Measurements from ENCODE around the gene PLCH1. TPM values are rescaled to one million over a fixed set of nuclear protein-coding genes. Genes with fewer than 3 reads are reported as not detected.
A peak's percentile ranks its signal among the peaks of the same experiment; 100 is the strongest.
"Not testable (repeated sequence)": the region's sequence is repeated elsewhere in the genome, so short reads cannot be mapped to it uniquely, and the experiment has no call there.

PLCH1 gene
- total RNA-seq, 2 donors from 2014 or later, result 12.0 to 12.4 TPM

DNA sequence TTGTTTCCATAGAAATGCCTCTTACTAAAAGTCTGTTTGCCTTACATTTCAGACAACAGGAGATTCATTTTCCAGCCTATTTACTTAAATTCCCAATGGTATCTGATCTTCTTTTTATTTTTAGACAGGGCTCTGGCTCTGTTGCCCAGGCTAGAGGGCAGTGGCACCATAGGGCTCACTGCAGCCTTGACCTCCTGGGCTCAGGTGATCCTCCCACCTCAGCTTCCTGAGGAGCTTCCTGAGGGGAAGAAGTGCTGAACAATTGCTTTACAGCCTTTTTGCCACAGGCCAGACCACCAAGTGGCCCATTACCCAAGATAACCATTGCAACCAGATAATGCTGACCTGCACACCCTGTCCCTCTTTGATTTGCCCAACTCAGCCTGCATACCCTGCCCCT is 126.3 kb downstream of the PLCH1 start:
- H3K27ac ChIP-seq (ENCODE audit: low read depth, low read length), result no peak overlapping the region
- H3K27ac Mint-ChIP-seq, result no peak overlapping the region
- TF ChIP-seq, protein P1, sequence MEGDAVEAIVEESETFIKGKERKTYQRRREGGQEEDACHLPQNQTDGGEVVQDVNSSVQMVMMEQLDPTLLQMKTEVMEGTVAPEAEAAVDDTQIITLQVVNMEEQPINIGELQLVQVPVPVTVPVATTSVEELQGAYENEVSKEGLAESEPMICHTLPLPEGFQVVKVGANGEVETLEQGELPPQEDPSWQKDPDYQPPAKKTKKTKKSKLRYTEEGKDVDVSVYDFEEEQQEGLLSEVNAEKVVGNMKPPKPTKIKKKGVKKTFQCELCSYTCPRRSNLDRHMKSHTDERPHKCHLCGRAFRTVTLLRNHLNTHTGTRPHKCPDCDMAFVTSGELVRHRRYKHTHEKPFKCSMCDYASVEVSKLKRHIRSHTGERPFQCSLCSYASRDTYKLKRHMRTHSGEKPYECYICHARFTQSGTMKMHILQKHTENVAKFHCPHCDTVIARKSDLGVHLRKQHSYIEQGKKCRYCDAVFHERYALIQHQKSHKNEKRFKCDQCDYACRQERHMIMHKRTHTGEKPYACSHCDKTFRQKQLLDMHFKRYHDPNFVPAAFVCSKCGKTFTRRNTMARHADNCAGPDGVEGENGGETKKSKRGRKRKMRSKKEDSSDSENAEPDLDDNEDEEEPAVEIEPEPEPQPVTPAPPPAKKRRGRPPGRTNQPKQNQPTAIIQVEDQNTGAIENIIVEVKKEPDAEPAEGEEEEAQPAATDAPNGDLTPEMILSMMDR (conservative IDR thresholded peaks at IDR 0.05), result no peak
- peaks cover 3% of the 10 kb centered on the region for H3K4me1 ChIP-seq (ENCODE audit: control insufficient read depth, insufficient read depth, low read length)
- peaks cover 53% of the 10 kb centered on the region for H3K9me3 ChIP-seq (ENCODE audit: control insufficient read depth, low read length)
- H3K4me3 Mint-ChIP-seq, result no peak overlapping the region
- H3K9ac ChIP-seq (ENCODE audit: extremely low read depth, low read length, poor library complexity, severe bottlenecking), result no peak overlapping the region
- peaks cover 41% of the 10 kb centered on the region for H3K9me3 Mint-ChIP-seq
- H3K36me3 Mint-ChIP-seq (ENCODE audit: low read depth), result peaks cover 19% of the 10 kb centered on the region
- H3K27me3 Mint-ChIP-seq (ENCODE audit: insufficient read depth), result peaks cover 1% of the 10 kb centered on the region
- H3K4me1 Mint-ChIP-seq, result peaks cover 39% of the 10 kb centered on the region
- no peaks in the 10 kb centered on the region for H3K36me3 ChIP-seq (ENCODE audit: control insufficient read depth, insufficient read depth, low read length)
- H3K27me3 ChIP-seq (ENCODE audit: control insufficient read depth, insufficient read depth, low read length, poor library complexity, severe bottlenecking), result no peaks in the 10 kb centered on the region
- no peak for DNase-seq
- H3K4me3 ChIP-seq (ENCODE audit: low read length), result peak overlapping the region; percentile 46

DNA sequence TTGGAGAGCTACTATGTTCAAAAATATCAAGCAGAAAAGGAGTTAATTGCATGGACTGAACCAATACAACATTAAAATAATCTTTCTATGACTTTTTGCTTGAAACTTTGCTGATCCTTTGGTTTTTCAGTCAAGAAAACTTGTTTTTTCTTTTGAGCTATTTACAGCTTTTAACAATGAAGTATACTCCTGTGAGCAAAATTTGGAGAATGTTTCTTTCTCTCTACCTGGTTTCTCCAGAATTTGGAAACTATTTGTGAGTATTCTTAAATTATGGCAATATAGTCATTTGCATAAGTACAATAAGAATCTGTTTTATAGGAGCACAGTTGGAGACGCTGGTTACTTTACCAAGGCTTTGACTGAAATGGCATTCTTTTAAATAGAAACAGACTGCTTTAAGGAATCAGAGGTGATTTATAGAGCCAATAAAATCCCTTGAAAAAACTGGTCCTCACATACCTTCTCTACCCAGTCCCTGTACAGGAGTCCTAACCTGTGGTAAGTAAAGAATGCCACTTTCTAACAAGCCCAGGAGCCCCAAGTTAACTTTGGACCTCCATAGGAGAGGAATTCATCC is 127.4 kb downstream of the PLCH1 start:
- Histone ChIP-seq H3K4me1 (ENCODE audit: control insufficient read depth, insufficient read depth, low read length) (peaks cover 3% of the 10 kb centered on the region), H3K9ac (ENCODE audit: extremely low read depth, low read length, poor library complexity, severe bottlenecking) (no peak overlapping the region), H3K27me3 (ENCODE audit: control insufficient read depth, insufficient read depth, low read length, poor library complexity, severe bottlenecking) (no peaks in the 10 kb centered on the region), H3K4me3 (ENCODE audit: low read length) (peak overlapping the region; percentile 51), H3K9me3 (ENCODE audit: control insufficient read depth, low read length) (peaks cover 62% of the 10 kb centered on the region), H3K36me3 (ENCODE audit: control insufficient read depth, insufficient read depth, low read length) (no peaks in the 10 kb centered on the region), H3K27ac (ENCODE audit: low read depth, low read length) (no peak overlapping the region)
- Mint-ChIP-seq H3K36me3 (ENCODE audit: low read depth) (peaks cover 19% of the 10 kb centered on the region), H3K9me3 (peaks cover 48% of the 10 kb centered on the region), H3K27me3 (ENCODE audit: insufficient read depth) (no peaks in the 10 kb centered on the region), H3K27ac (no peak overlapping the region), H3K4me3 (no peak overlapping the region), H3K4me1 (peaks cover 32% of the 10 kb centered on the region)
- WGBS, 2 experiments (ENCODE audit: insufficient coverage in 1 of 2, insufficient read length in 1 of 2), result 83 to 100% methylated on average over 1 of the region's 1 CpG
- DNase-seq, result no peak
- TF ChIP-seq, protein P1 (conservative IDR thresholded peaks at IDR 0.05), result no peak

DNA sequence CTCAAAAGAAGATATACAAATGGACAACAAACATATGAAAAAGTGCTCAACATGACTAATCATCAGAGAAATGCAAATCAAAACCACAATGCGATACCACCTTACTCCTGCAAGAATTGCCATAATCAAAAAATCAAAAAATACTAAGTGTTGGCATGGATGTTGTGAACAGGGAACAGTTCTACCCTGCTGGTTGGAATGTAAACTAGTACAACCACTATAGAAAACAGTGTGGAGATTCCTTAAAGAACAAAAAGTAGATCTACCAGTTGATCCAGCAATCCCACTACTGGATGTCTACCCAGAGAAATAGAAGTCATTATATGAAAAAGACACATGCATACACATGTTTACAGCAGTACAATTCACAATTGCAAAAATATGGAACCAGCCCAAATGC is 129.7 kb downstream of the PLCH1 start:
- TF ChIP-seq, protein P1 (conservative IDR thresholded peaks at IDR 0.05), result peak; percentile 16
- H3K27me3 Mint-ChIP-seq (ENCODE audit: insufficient read depth); H3K9ac ChIP-seq (ENCODE audit: extremely low read depth, low read length, poor library complexity, severe bottlenecking); DNase-seq; H3K27me3 ChIP-seq (ENCODE audit: control insufficient read depth, insufficient read depth, low read length, poor library complexity, severe bottlenecking); H3K4me3 Mint-ChIP-seq; H3K4me3 ChIP-seq (ENCODE audit: low read length); H3K36me3 ChIP-seq (ENCODE audit: control insufficient read depth, insufficient read depth, low read length); H3K27ac Mint-ChIP-seq; H3K27ac ChIP-seq (ENCODE audit: low read depth, low read length); H3K4me1 ChIP-seq (ENCODE audit: control insufficient read depth, insufficient read depth, low read length): not testable (repeated sequence)
- peaks cover 63% of the 10 kb centered on the region for H3K9me3 ChIP-seq (ENCODE audit: control insufficient read depth, low read length)
- H3K9me3 Mint-ChIP-seq, result peaks cover 50% of the 10 kb centered on the region
- peaks cover 21% of the 10 kb centered on the region for H3K4me1 Mint-ChIP-seq
- WGBS, 2 experiments (ENCODE audit: insufficient coverage in 1 of 2, insufficient read length in 1 of 2), result 100% methylated on average over 1 of the region's 1 CpG; no CpG with 5 or more reads in 1 of the 2 experiments
- peaks cover 21% of the 10 kb centered on the region for H3K36me3 Mint-ChIP-seq (ENCODE audit: low read depth)

DNA sequence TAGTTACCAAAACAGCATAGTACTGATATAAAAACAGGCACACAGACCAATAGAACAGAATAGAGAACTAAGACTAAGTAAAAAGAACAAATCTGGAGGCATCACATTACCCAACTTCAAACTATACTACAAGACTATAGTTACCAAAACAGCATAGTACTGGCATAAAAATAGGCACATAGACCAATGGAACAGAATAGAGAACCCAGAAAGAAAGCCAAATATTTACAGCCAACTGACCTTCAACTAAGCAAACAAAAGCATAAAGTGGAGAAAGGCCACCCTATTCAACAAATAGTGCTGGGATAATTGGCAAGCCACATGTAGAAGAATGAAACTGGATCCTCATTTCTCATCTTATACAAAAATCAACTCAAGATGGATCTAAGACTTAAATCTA is 130.5 kb downstream of the PLCH1 start:
- H3K4me3 Mint-ChIP-seq; H3K36me3 ChIP-seq (ENCODE audit: control insufficient read depth, insufficient read depth, low read length); H3K27ac ChIP-seq (ENCODE audit: low read depth, low read length); DNase-seq; H3K27ac Mint-ChIP-seq; H3K4me3 ChIP-seq (ENCODE audit: low read length); H3K27me3 ChIP-seq (ENCODE audit: control insufficient read depth, insufficient read depth, low read length, poor library complexity, severe bottlenecking); H3K4me1 ChIP-seq (ENCODE audit: control insufficient read depth, insufficient read depth, low read length); H3K9ac ChIP-seq (ENCODE audit: extremely low read depth, low read length, poor library complexity, severe bottlenecking); H3K27me3 Mint-ChIP-seq (ENCODE audit: insufficient read depth): not testable (repeated sequence)
- peaks cover 14% of the 10 kb centered on the region for H3K4me1 Mint-ChIP-seq
- H3K9me3 Mint-ChIP-seq, result peaks cover 54% of the 10 kb centered on the region
- H3K9me3 ChIP-seq (ENCODE audit: control insufficient read depth, low read length), result peaks cover 71% of the 10 kb centered on the region
- peaks cover 21% of the 10 kb centered on the region for H3K36me3 Mint-ChIP-seq (ENCODE audit: low read depth)
